ENCODE measurements around the gene OPCML.

OPCML gene

DNA sequence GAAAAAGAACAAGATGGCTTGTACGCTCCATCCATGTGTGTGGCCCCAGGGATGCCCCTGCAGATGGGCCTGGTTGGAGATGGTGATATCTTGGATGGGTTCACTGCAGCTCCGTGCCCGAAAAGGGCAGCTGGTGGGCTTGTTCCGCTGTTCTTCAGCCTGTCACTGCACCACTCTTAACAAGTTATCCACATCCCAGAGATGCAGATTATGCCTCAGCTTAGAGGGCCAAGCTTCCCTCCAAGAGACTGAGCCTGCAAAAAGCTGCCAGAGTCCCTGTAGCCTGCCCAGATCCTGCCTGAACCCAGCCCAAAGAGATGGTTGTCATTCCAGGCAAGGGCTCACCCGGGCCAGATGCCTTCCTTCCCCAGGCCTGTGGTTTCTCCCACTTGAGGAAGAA, 308.0 kb downstream of the OPCML start:
- DNase-seq = no peak

DNA sequence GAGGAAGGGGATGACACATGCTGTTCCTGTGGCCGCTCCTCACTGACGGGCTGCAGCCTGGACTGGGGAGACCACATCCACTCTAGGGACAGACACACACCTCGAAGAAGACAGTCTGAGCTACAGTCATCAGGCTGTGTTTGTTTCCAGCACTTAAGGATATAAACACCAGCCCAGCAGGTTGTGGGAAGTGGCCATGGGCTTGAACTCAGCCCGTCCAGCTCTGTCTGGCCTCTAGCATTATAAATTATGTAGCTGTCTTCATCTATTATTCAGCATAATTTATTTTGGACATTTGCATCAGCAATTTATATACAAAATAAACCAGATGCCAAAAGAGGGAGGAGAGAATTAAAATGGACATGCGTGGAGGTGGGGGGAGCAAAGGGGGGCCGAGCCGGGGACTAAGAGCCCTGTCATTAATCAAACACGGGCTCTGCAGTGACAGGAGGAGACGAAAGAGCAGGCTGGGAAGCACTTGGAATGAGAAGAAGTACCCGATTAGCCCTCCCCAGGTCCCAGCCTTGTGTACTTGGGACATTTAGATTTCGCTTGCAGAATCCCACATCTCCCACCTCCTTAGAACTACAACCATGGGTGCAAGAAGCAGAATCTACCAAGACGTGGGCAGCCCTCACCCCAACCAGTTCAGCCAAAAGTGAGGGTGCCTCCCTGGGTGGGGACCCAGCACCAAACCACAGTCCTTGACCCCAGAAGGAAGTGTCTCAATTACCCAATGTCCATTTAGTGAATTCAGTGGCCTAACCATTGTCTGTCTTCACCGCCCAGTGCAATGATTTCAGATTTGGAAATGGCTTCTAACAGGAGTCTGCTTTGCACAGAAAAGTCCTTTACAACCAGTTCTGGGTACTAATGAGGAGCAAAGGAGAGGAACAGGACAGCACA, 309.6 kb downstream of the OPCML start:
- DNase-seq = no peak

DNA sequence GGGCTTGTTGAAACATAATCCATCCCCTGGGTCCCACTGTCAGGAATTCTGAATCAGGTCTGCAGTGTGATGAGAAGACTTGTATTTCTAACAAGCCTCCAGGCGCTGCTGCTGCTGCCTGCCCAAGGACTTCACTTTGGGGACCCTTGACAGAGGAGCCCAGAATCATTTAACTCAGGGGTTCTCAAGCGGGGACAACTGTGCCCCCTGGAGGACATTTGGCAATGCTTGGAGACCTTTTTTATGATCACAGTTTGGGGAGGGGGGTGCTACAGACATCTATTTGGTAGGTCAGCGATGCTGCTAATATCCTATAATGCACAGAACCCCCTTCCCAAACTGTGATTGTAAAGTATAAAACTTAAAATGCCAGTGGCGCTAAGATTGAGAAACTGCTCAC, 312.8 kb downstream of the OPCML start:
- no peak for DNase-seq

DNA sequence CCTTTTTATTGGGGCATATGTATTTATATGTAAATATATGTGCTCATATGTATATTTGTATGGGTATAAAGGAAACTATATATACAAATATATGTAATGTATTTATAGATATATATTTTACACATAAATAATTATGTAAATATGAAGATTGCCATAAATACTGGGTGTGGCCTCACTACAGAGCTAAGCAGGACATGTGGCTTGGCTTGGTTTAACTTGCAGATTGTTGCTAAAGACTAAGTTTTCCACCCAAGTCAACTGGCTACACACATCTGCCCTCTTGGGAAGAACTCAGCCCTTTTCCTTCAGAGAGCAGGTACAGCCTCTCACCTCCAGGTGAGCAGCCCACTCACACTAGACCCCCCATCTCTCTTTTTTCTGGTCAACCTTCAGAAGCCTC, 315.5 kb downstream of the OPCML start:
- DNase-seq = no peak

DNA sequence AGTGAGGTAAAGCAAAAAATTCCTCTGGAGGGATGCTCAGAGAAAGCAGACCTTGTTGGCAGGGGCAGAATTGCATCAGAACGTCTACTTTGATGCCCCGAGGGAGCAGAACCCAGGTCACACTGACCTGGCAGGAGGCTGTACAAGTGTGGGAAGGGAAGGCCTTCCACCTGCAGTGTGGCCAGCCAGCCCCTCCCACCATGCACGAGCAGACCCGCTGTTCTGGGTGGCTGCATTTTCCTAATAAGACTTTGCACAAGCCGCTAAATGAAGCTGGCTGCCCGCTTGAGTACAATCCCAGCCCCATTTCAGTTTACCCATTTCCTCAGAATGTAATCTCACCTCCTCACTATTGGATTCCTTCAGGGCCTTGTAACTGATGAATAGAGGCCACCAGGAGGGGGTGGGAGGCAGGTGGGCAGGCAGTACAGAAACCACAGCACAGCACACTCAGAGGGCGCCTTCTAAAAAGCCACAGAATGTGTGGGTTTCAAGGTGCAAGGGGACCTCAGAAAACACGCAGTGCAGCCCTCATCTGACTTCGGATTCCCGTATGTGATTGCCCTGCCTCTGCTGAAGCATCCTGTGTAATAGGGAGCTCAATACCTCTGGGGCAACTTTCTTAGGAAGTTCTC, 316.6 kb downstream of the OPCML start:
- DNase-seq = no peak

DNA sequence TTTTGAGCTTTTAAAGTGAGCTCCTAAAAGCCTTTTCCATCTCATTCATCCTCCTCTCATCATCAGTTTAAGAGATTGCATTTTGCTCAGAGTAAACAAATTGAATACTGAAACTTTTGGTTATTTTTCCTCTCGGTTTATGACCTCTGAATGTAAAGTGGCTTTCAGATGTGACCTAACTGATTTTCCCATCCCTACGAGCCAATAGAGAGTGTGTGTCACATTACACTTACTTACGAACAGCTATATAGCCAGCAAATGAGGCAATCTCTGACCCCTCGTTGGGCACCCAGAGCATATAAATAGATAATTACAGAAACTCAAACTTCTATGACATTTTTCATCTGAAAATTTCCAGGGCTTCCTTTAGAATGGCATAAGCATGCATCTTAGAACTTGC, 317.7 kb downstream of the OPCML start:
- DNase-seq = no peak

DNA sequence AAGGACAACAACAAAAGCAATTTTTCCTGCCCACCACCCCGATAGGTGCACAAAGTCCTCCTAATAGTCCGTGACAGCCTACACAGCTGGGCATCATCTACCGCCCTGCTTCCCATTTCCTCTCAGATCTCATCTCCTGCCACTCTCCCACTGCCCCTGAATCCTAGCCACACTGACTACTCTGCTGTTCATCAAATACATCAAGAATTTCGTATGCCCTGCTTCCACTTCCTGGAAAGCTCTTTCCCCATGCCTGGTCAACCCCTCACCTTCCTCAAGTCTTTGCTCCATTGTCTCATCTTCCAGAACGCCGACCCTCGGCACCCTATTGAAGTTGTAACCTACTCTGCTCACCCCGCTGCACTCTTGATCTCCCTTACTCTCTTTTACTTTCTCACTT, 320.1 kb downstream of the OPCML start:
- DNase-seq = no peak

DNA sequence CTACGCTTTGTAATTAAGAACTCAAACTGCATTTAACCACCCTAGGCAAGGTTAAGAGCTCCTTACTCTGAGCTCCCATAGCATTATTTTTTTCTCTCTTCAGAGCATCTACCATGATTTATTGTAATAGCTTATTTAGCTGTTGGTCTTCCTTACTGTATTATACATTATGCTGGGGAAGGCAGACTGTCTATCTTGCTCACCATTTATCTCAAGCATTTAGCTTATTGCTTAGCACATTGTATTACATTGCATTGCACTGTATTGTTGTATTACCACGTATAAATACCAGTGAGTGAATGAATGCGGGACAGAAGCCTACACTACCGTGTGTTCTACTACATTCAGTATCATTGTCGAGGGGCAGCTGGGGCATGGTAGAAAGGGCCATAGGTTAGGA, 324.3 kb downstream of the OPCML start:
- DNase-seq = no peak

DNA sequence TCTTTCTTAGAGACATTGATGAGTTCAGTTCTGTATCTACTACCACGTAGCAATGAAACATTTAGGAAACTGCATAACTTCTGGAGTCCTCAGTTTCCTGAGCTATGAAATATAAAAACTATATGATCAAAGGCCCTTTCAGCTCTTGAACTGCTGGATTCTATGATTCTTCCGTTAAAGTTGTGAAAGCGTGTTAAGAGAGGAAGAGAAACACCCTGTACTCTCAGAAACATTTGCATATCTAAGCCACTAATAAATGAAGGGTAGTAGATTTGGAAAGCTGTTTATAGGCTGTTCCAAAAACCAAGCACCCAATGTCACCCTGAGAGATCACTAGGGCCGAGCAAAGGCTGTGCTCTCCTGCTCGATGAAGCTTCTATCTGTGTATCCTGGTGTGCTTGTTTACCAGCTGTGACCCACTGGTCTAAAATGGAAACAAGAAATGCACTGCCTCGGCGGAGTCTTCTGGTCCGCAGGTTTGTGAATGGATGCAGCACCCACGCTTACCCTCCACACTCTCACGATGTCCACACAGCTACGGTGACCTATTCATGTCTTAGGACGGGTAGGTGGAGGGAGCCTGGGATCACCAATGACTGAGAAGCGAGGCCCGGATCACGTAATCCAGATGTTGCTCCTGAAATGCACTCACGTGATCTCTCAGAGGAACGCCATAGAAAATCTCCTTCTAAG, 325.8 kb downstream of the OPCML start:
- no peak for DNase-seq

DNA sequence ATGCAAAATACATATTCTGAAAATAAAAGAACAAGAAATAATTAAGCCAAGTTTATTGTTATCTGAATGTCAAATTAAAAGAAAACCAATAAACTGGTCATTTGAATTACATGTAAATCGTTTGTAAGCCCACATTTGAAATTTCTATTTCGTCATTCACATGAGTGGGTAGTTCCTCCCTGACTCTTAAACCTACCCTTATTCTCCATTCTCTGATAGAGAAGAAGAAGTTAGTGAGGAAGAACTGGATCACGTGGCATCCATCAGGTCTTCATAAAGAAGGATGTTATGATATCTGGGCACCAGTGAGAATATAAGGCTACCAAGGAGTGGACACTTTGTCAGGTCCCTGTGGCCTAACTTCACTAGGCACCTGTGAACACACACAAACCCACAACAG, 328.1 kb downstream of the OPCML start:
- no peak for DNase-seq

DNA sequence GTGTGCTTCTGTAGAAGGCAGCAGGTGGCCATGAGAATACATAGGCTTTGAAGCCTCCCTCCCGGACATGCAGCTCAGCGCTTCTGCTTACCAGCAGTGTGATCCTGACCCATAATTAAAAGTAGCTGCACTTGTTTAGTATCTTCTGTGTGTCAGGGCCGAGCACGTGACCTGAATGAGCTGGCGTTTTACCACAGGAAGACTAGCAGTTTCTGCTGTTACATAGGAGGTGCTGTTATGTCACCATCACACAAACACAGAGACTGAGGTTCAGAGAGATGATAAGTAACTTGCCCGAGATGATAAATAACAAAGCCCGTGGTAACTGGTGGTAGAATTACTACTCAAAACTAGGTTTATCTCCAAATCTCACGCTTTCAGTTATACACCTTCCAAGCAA, 329.5 kb downstream of the OPCML start:
- DNase-seq = no peak

DNA sequence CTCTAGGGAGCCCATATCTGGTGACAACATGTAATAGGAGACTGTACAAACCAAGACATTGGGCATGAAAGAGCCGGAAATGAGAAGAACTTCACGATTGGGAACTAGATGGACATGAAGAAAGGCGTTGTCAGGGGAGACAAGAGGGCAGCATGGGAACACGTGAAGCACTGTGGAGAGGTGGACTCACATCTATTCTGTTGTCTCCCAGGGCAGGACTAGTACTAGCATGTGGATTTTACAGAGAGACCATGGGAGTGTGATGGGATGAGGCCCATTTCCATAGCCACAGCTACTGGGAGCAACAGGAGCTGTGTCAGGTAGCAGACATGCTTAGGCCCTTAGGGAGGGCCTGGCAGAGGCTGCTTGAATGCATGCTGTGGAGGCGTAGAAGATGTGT, 333.9 kb downstream of the OPCML start:
- DNase-seq = no peak

DNA sequence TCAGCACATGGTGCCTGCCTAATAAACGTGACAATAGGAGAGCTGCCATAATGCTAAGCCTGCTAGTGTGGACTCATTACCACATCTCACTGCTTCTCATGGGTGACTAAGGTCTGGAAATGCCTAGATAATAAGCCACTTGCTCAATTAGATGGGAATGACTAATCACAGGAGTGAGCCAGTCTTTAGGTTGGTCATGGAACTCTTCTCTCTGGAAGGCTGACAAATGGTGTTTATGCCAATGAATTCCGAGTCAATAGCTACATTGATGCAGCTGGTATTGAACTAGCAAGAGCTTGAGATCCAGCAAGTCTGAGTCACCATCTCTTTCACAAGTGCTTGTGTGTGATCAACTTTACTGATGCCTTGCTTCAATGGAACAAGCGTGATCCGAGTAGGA, 334.9 kb downstream of the OPCML start:
- DNase-seq = no peak

DNA sequence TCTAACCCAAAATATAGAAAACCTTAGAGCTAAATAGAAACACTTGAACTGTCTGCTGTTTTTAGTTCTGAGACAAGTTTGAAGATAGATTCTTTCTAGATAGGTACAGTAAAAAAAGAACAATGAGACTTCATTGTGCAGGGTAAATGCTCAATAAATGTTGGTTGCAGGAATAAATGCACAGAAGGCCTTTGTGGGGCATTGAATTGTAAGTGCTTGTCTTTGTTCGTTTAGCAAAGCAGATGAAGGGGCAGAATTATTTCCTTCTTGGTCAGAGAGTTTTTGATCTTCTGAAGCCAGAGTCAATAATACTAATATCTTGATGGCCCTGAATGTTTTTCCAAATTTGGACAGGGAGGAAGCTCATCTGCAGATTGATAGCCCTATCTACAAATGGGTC, 340.4 kb downstream of the OPCML start:
- DNase-seq = no peak

DNA sequence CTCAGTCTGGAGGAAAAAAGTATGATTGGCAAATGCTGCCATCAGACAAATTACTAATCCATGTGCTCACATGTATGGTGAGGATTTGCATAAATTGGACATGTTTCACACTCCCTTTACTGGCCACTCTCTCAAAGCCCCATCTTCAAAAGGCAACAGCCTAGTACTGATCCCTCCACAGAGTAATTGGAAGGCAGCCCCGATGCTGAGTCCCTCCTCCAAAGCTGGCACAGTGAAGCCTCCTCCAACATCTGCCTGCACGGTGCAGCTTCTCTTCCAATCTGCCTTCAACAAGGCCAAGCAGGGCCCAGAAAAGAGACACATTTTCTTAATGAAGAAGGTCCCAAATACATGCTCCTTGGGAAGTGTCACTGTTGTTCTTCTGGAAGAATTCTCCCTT, 350.6 kb downstream of the OPCML start:
- DNase-seq = no peak

DNA sequence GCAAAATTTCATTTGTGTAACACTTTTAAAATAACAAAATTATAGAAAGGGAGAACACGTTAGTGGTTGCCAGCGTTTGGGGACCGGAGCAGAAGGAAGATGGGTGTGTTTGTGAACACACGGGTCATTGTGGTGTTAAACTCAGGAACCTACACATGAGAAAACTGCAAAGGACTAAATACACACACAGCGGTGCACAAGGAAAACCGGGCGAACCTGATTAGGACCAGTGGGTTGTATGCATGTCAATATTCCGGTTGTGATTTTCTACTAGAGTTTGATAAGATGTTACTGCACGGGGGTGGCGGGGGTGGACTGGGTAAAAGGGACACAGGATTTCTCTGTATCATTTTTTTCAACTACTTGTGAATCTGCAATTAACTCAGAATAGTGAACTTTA, 351.2 kb downstream of the OPCML start:
- no peak for DNase-seq

DNA sequence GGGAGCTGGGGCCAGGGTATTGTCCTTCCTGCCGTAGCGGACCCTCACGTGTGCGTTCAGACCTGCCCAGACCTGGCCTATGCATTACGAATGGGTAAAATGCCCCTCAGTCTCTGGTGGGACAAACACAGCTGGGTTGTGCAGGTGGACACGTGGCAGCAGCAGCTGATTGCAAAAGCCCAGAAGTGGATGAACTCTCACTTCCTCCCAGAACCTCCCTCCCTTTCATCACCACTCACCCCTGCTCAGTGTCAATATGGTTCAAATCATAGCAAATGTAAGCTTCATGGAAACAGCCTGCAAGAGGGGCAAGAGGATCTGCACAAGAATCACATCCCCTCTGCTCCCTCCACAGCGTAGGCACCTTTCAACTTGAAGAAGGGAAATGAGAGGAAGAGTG, 352.1 kb downstream of the OPCML start:
- DNase-seq = no peak

DNA sequence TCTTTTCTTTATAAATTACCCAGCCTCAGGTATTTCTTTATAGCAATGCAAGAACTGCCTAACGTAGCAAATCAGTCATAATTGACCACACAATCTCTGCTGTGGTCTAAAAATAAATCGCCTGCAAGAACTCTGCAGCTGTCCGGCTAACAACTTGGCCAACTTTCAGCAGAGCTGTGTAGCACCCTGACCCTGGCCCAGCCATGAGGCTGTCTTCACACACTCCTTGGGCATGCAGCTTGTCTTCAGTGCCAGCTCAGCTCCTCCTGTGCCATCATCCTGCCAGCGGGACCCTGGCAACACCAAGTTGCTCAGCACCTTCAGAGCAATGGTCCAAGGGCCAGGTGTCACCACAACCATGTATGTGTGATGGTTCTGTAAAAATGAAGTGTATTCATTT, 355.6 kb downstream of the OPCML start:
- no peak for DNase-seq

DNA sequence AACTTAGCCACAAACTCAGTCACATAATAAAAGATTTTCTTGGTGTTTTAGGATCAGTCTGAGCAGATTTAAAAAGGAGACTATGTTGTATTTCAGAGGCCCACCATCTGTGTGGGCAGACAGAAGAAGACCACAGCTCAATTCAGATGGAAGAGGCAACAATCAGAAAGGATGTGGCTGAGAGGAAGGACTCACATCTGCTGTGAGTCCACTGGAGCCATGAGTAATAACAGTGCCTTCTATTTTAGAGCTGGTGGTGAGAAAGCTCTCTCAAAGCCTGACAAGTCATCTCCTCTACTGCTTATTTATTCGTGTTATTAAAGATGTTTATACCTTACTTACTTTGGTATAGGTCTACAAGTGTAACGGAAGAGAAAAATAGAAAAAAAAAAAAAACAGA, 357.2 kb downstream of the OPCML start:
- DNase-seq = no peak

DNA sequence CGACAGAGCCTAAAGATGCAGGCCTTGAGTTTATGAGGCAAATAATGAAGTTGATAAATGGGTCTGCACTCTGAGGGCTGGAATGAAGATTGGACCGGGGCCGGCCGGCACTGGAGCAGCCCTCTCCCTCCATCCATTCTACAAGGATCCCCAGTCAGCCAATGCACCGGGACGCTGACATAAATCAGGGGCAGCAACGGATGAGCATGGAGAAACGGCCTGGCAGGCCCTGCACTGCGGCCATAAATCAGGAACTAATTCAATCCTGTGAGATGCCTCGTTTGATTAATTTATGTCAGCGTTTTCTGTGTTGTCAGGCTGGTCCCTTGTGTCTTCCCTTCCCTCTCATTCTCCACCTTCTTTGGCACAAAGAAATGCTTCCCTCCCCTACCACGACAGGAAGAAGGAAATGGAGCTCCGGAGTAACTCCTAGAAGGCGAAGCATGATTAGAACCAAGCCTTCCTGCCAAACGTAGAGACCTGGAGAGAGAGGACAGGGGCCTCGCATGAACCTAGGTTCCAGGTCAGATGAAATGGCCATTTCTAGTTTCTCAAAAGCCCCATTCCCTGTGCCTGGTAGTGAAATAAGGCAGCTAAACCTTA, 358.4 kb downstream of the OPCML start:
- no peak for DNase-seq

DNA sequence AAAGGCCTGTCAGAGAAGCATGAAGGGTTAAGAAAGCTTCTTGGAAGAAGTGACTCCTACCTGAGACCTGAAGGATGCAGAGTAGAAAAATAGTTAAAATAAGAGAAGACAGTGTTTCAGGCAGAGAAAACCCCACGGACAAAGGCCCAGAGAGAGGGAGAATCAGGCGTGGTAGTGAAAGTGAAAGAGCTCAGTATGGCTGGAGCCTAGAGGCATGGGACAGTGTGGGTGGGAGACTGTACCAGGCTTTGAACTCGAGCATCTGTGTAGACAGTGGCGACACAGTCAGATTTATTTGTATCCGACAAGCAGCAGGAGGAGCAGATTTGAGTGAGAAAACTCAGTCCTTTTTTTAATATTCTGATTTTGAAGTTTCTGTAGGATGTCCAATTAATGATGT, 360.0 kb downstream of the OPCML start:
- DNase-seq = no peak

DNA sequence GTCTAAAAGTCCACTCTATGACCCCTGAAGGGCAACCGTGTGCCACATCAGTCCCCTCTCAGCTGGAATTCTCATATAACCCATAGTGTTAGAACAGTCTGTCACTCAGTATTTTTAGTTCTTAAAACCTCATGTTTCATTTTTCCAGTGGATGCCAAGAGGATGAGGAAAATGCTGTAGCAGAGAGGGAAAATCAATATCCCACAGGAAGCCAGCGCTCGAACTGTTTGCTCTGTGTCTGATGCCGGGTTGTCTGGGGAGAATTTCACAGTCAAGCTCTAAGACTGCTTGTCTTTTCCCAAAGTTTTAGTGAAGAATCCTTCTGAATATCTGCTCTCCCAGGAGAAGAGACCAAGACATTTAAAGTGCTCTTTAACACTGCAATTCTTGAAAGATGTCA, 360.9 kb downstream of the OPCML start:
- no peak for DNase-seq

DNA sequence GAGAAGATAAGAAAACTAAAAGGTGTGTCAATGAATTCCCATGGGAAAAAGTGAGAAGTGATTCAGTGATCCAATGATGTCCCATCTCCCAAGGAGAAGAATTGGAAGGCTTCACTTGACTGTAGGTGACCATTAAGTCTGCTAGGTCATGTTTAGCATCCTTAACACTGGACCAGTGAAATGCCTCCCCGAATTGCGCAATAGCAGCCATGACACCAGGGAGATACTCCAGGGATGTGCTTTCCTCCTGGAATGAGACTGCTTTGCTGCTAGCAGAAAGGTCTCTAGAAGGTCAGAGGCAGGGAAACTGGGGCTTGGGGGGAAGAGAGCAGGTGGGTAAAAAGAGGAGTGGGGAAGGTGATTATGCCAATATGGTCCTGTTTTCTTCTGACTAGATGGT, 364.3 kb downstream of the OPCML start:
- DNase-seq = no peak

DNA sequence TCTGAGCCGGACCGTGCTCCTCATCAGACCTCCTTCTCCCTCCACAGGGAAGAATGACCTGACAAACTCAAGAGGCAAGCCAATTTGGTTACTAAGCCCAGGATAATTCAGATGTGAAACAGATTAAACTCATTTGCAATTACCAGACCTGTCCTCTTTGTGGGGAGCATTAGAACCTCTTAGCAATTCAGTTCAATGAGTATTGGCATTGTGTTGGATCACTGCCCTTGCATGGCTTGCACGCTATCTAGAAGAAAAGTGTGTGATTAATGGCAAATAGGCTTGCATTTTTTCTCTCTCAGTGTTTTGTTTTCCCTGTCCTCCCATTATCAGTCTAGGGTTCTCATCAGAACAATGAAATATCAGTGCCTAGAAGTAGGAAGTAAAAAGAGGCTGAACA, 365.6 kb downstream of the OPCML start:
- DNase-seq = no peak
